SHP77 (cell line): ENCODE data around the gene UBE2E1.
"Not testable (repeated sequence)": the region's sequence is repeated elsewhere in the genome, so short reads cannot be mapped to it uniquely, and the experiment has no call there.

Experiments
- DNase-seq, 2 experiments: peaks; one replicate each; lab custom pipeline; 2025; lab: John Stamatoyannopoulos, UW

UBE2E1 gene

DNA sequence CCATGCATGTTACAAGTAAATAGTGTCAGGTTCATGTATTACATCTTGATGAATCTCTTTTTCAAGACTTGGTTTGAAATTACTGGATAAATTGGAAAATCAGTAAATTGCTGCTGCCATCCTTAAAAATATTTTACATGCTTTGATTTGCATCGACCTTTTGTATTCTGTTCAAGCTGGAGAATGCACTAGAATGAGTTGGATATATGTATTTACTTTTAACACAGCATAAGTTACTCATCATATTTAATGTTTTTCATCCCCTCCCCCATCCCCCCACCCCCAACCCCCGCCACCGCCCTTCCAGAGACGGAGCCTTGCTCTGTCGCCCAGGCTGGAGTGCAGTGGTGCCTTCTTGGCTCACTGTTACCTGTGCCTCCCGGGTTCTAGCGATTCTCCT, 16.8 kb downstream of the UBE2E1 start:
- DNase-seq = no peak

- no peak for DNase-seq
Measured at GRCh38 chr3:23823620-23824019, 17.9 kb downstream of the UBE2E1 start.

- DNase-seq = no peak
Measured at GRCh38 chr3:23824699-23825444, 19.1 kb downstream of the UBE2E1 start.

GRCh38 chr3:23825802-23826201, 20.0 kb downstream of the UBE2E1 start:
- no peak for DNase-seq

- DNase-seq = no peak
Measured at GRCh38 chr3:23826382-23827064, 20.8 kb downstream of the UBE2E1 start.

GRCh38 chr3:23829242-23829934, 23.6 kb downstream of the UBE2E1 start:
- DNase-seq = no peak

DNA sequence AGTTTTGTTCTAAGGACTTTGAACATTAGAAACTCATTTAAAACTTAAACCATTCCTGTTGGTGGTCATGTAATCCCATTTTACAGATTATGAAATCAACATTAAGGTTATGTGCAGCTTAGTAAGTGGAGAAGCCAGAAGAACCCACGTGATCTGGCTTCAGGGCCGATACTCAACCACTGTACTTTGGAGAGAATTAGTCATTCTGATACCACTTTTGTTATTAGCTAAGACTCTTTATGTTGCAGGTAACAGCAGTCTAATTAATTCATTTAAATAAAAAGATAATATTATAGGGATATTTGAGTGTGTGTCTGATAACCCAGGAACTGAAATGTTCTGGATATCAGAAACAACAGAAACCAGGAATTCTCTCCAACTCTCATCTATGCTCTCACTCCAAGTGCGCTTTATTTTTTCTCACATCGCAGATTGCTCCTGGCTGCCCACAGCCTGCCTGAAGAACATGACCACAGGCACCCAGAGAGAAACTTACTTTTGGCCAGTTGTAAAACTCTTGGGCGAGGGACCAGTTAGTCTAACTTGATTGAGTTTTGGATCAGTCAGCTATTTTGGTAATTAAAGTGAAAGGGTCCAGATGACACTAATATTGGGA, 25.2 kb downstream of the UBE2E1 start:
- DNase-seq = no peak

- no peak for DNase-seq
Measured at GRCh38 chr3:23831517-23832394, 26.0 kb downstream of the UBE2E1 start.

DNA sequence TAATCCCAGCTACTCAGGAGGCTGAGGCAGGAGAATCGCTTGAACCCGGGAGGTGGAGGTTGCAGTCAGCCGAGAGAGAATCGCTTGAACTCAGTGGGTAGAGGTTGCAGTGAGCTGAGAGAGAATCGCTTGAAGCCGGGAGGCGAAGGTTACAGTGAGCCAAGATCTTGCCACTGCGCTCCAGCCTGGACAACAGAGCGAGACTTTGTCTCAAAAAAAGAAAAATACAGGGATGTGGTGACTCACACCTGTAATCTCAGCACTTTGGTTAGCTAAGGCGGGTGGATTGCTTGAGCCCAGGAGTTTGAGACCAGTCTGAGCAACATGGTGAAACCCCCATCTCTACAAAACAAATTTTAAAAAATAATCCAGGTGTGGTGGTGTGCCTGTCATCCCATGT, 26.8 kb downstream of the UBE2E1 start:
- no peak for DNase-seq

- DNase-seq = no peak
Measured at GRCh38 chr3:23834082-23834870, 28.5 kb downstream of the UBE2E1 start.

GRCh38 chr3:23835087-23835486, 29.3 kb downstream of the UBE2E1 start:
- no peak for DNase-seq

DNA sequence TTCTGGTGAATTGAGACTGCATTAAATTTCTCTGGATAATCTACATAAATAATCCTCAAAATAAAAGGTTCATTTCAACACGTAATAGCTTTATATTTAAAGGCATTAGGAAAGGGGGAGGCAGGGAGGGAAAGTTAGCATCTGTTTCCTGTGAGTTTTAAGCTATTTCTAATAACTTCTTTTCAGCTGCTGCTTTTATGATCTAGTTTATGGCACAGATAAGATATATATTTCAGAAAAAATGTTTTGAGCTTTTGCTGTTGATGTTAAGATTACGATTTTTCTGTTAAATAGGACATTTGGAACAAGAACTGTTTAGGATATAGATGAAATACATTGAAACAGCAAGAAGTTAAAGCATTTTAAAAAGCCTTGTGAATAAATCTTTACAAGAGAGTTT, 30.0 kb downstream of the UBE2E1 start:
- no peak for DNase-seq

DNA sequence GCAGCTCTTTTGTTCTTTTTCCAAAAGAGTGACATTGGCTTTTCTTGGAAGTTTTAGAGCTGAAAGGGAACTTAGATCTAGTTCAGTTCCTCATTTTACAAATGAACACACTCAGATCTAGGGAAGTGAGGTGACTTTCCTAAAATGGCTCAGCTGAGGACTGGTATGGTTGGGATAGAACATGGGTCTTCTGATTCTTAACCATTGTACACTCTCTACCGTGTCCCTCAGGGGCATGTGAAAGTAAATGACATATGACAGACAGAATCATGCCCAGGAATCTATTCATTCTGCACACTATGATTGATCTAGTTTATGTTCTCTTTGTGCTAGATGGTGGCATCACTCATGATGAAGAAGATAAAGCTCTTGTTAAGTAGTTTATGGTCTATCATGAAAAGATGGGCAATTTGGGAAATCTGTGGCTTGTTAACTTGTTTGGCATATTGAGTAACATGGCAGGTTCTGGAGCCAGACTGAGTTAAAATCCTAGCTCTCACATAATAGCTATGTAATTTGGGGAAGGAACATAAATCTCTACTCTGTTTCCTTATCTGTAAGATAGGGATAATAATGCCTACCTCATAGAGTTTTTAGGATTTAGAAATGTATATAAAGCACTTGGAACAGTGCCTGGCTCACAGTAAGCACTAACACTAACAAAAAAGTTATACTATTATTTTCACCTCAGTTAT, 30.9 kb downstream of the UBE2E1 start:
- no peak for DNase-seq

GRCh38 chr3:23837286-23837685, 31.5 kb downstream of the UBE2E1 start:
- DNase-seq = no peak

- DNase-seq = no peak
Measured at GRCh38 chr3:23837691-23838090, 31.9 kb downstream of the UBE2E1 start.

DNA sequence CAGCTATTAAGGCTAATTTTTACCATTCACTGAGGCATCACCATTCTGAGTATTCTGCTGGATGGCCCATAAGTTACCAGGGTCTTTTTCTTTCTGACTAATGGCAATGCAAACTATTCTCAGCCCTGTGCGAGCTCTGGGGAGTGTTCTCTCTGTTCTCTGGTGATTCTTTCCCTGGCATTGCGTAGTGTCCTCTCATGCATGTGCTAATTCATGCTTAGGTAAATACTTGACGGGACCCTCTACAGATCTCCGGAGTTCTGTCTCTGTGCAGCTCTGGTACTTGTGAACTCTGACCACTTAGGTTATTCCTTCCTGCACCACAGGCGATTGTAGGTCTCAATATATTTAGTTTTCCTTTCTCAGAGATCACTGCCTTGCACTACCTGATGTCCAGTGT, 34.8 kb downstream of the UBE2E1 start:
- DNase-seq = peak; percentile 25 to 58

DNA sequence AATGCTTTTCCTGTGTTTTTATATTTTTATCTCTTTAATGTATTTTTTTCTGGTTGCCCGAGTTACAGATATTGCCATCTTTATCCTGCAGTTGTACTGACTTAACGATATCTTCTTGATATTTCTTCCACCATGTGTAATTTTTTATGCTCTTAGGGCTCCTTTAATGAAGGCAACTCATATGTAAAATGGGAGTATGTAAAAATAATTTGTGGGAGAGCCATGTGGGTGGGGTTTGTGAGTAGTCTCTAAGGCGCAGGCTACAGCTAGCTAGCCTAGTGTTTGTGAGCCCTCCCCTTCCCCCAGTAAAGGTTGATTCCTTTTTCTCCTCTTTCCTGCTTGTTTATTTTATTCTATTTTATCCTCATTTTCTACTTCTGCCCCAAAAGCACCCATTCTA, 38.1 kb downstream of the UBE2E1 start:
- no peak for DNase-seq

- no peak for DNase-seq
Measured at GRCh38 chr3:23845326-23846216, 39.8 kb downstream of the UBE2E1 start.

DNA sequence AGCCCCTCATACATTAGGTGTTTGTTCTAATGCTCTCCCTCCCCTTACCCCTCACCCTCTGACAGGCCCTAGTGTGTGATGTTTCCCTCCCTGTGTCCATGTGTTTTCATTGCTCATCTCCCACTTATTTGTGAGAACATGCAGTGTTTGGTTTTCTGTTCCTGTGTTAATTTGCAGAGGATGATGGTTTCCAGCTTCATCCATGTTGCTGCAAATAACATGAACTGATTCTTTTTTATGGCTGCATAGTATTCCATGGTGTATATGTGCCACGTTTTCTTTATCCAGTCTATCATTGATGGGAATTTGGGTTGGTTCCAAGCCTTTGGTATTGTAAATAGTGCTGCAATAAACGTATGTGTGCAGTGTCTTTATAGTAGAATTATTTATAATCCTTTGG, 43.7 kb downstream of the UBE2E1 start:
- not testable (repeated sequence) for DNase-seq
